Kidney epithelial cell (primary cell): ENCODE results near the gene LRRC23. TPM values are rescaled to one million over a fixed set of nuclear protein-coding genes. Genes with fewer than 3 reads are reported as not detected.

Experiments
- DNase-seq: peaks from one replicate; pipeline ENCODE4 v3.0.0-alpha.2; 2010; ENCODE audit warnings: low read depth
- H3K27me3 ChIP-seq: 2 replicates; pipeline ENCODE4 v1.6.0; 2011; ENCODE audit warnings: low read length; ENCODE audit not compliant: control insufficient read depth, insufficient read depth
- H3K36me3 ChIP-seq: 2 replicates; pipeline ENCODE4 v1.5.1; 2011; ENCODE audit warnings: low read length; ENCODE audit not compliant: control insufficient read depth, insufficient read depth
- H3K4me3 ChIP-seq: 2 replicates; pipeline ENCODE4 v1.5.1; 2011; ENCODE audit warnings: low read depth, mild to moderate bottlenecking, control low read depth, low read length
- total RNA-seq: library from RNA; depleted of rRNA; stranded (reverse); fragments of >200 nt; gene quantifications from 2 replicates; pipeline ENCODE4 v1.2.3, GENCODE V29; 2015
- TF ChIP-seq, protein P1 (sequence below): IDR thresholded peaks from 2 replicates; pipeline ENCODE4 v1.5.1; 2011; ENCODE audit warnings: mild to moderate bottlenecking, moderate library complexity, low read length, control low read depth, inconsistent platforms; ENCODE audit not compliant: insufficient read depth, poor library complexity, severe bottlenecking

LRRC23 gene
- total RNA-seq, 1 donor from 2014 or later: 11.6 TPM

DNA sequence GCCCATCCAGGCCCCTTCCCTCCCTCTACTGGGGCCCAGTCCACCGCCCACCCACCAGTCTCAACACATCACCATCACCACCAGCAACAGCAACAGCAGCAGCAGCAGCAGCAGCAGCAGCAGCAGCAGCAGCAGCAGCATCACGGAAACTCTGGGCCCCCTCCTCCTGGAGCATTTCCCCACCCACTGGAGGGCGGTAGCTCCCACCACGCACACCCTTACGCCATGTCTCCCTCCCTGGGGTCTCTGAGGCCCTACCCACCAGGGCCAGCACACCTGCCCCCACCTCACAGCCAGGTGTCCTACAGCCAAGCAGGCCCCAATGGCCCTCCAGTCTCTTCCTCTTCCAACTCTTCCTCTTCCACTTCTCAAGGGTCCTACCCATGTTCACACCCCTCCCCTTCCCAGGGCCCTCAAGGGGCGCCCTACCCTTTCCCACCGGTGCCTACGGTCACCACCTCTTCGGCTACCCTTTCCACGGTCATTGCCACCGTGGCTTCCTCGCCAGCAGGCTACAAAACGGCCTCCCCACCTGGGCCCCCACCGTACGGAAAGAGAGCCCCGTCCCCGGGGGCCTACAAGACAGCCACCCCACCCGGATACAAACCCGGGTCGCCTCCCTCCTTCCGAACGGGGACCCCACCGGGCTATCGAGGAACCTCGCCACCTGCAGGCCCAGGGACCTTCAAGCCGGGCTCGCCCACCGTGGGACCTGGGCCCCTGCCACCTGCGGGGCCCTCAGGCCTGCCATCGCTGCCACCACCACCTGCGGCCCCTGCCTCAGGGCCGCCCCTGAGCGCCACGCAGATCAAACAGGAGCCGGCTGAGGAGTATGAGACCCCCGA lies 32.2 kb downstream of the LRRC23 start:
- TF ChIP-seq, protein P1, sequence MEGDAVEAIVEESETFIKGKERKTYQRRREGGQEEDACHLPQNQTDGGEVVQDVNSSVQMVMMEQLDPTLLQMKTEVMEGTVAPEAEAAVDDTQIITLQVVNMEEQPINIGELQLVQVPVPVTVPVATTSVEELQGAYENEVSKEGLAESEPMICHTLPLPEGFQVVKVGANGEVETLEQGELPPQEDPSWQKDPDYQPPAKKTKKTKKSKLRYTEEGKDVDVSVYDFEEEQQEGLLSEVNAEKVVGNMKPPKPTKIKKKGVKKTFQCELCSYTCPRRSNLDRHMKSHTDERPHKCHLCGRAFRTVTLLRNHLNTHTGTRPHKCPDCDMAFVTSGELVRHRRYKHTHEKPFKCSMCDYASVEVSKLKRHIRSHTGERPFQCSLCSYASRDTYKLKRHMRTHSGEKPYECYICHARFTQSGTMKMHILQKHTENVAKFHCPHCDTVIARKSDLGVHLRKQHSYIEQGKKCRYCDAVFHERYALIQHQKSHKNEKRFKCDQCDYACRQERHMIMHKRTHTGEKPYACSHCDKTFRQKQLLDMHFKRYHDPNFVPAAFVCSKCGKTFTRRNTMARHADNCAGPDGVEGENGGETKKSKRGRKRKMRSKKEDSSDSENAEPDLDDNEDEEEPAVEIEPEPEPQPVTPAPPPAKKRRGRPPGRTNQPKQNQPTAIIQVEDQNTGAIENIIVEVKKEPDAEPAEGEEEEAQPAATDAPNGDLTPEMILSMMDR: no peak
- Histone ChIP-seq H3K4me3 (peak overlapping the region; percentile 56), H3K36me3 (peaks cover 3% of the 10 kb centered on the region), H3K27me3 (no peaks in the 10 kb centered on the region)
- DNase-seq: no peak

DNA sequence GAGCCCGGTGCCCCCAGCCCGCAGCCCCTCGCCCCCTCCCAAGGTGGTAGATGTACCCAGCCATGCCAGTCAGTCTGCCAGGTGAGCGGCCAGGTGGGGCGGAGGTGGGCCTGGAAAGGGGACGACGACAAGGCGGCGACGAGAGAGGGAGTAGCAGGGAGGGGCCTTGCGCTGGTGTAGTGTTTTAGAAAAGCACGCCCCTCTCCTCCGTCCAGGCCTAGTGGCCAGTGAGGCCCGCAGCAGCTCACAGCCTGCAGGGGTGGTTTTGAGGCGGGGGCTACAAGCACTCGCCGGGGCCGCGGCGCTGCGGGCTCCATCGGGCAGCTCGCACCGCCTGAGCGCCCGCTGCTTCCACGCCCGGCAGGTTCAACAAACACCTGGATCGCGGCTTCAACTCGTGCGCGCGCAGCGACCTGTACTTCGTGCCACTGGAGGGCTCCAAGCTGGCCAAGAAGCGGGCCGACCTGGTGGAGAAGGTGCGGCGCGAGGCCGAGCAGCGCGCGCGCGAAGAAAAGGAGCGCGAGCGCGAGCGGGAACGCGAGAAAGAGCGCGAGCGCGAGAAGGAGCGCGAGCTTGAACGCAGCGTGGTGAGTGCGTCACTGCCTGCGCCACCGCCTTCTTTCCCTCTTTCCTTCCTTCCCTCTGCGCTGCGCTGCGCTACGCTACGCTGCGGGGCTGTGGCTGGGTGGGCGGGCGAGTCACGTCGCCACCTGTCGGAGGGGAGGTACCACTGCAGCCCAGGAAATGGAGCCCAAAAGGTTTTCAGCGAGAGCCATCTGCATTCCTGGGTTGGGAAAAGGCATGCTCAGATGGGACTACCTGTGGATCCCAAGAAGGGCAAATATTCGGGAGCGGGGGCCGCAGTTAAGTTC lies 33.1 kb downstream of the LRRC23 start:
- peak; percentile 54 for DNase-seq
- Histone ChIP-seq H3K27me3 (no peaks in the 10 kb centered on the region), H3K36me3 (peaks cover 3% of the 10 kb centered on the region), H3K4me3 (peak overlapping the region; percentile 56)
- TF ChIP-seq, protein P1: peak; percentile 92

DNA sequence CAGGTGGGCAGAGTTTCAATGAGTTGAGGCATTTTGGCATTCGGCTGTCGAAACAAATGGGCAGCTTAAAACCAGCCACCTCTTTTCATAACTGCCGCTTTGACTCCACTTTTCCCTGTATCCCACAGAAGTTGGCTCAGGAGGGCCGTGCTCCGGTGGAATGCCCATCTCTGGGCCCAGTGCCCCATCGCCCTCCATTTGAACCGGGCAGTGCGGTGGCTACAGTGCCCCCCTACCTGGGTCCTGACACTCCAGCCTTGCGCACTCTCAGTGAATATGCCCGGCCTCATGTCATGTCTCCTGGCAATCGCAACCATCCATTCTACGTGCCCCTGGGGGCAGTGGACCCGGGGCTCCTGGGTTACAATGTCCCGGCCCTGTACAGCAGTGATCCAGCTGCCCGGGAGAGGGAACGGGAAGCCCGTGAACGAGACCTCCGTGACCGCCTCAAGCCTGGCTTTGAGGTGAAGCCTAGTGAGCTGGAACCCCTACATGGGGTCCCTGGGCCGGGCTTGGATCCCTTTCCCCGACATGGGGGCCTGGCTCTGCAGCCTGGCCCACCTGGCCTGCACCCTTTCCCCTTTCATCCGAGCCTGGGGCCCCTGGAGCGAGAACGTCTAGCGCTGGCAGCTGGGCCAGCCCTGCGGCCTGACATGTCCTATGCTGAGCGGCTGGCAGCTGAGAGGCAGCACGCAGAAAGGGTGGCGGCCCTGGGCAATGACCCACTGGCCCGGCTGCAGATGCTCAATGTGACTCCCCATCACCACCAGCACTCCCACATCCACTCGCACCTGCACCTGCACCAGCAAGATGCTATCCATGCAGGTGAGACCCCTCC lies 34.0 kb downstream of the LRRC23 start:
- H3K4me3 ChIP-seq: peak overlapping the region; percentile 11
- TF ChIP-seq, protein P1: no peak
- DNase-seq: no peak
- peaks cover 3% of the 10 kb centered on the region for H3K36me3 ChIP-seq
- H3K27me3 ChIP-seq: no peaks in the 10 kb centered on the region

DNA sequence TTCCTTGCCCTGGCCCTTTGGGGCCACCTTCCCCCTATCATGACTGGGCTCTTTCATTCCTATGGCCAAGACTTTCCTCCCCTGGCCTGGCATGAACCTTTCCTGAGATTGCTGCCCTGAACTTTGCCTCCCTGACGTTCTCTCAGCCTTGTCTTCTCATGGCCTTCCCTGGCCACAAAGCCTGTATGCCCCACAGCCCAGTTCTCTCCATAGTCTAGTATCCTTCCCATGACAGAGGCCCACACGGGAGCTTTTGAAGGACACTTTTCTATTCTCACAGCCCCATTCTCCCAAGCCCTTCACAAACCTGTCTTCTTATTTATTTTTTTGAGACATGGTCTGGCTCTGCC lies 34.5 kb downstream of the LRRC23 start:
- DNase-seq: no peak
- H3K27me3 ChIP-seq: no peaks in the 10 kb centered on the region
- peaks cover 3% of the 10 kb centered on the region for H3K36me3 ChIP-seq
- no peak overlapping the region for H3K4me3 ChIP-seq
- TF ChIP-seq, protein P1: no peak

DNA sequence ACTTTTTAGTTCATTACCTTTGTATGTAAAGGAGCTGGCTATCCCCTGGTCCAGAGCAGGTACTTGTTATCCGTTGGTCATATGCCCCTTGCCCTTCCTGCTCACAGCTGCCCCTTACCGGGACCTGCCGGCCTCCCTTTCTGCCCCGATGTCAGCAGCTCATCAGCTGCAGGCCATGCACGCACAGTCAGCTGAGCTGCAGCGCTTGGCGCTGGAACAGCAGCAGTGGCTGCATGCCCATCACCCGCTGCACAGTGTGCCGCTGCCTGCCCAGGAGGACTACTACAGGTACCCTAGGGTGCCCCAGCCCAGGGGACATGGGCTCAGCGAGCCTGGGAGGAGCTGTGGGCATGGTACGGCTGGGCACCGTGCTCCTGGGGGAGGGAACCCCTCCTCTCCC lies 36.6 kb downstream of the LRRC23 start:
- H3K27me3 ChIP-seq: no peaks in the 10 kb centered on the region
- H3K36me3 ChIP-seq: peaks cover 3% of the 10 kb centered on the region
- DNase-seq: no peak
- TF ChIP-seq, protein P1: no peak
- no peak overlapping the region for H3K4me3 ChIP-seq
